ENCODE data around the gene RASSF3.

GRCh38 chr12:64598831-64599230 is 11.5 kb upstream of the RASSF3 start:
- no peak for TF ChIP-seq POLR2A (IDR thresholded peaks at IDR 0.05)
- TF ChIP-seq CTCF (IDR thresholded peaks at IDR 0.05): no peak

Measured in adrenal gland (tissue), 5 donors.